Skin epidermis (tissue), 12 donors: ENCODE data around the gene CYB5R4.
"Not testable (repeated sequence)": the region's sequence is repeated elsewhere in the genome, so short reads cannot be mapped to it uniquely, and the experiment has no call there.

Experiments used
- H3K27ac ChIP-seq, 21 experiments: fragments of 200-600 bp; sonication (generic) in 11 of 21; one replicate each; pipeline ENCODE4 v1.5.0; 2020; ENCODE audit warnings: mild to moderate bottlenecking in 3 of 21, inconsistent platforms in 2 of 21, moderate library complexity in 2 of 21
- H3K4me3 ChIP-seq, 7 experiments: fragments of 200-600 bp; sonication (generic) in 2 of 7; one replicate each; pipeline ENCODE4 v1.5.0; 2020; ENCODE audit warnings: inconsistent platforms in 2 of 7, mild to moderate bottlenecking in 2 of 7, moderate library complexity in 1 of 7

Gene CYB5R4

DNA sequence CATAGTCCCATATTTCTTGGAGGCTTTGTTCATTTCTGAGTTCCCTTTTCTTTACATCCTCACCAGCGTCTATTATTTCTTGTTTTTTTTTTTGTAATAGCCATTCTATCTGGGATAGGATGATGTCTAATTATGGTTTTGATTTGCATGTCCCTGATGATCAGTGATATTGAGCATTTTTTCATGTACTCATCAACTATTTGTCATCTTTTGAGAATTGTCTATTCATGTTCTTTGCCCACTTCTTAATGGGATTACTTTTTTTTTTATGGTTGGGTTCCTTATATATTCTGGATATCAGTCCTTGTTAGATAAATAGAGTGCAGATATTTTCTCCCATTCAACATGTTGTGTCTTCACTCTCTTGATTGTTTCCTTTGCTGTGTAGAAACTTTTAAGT lies 42.1 kb downstream of the CYB5R4 start:
- no peak overlapping the region for H3K4me3 ChIP-seq
- H3K27ac ChIP-seq: no peak overlapping the region

DNA sequence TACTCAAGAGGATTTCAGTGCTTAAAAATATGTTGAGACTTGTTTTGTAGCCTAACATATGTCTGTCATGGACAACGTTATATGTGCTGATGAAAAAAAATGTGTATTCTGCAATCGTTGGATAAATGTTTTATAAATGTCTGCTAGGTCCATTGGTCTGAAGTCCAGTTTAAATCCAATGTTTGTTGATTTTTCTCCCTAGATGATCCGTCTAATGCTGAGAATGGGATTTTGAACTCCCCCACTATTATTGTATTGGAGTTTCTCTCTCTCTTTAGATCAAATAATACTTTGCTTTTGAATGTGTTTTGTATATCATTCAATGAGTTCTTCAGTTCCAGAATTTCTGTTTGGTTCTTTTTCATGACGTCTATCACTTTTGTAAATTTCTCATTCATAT lies 44.9 kb downstream of the CYB5R4 start:
- Histone ChIP-seq H3K4me3 (no peak overlapping the region), H3K27ac (no peak overlapping the region)

DNA sequence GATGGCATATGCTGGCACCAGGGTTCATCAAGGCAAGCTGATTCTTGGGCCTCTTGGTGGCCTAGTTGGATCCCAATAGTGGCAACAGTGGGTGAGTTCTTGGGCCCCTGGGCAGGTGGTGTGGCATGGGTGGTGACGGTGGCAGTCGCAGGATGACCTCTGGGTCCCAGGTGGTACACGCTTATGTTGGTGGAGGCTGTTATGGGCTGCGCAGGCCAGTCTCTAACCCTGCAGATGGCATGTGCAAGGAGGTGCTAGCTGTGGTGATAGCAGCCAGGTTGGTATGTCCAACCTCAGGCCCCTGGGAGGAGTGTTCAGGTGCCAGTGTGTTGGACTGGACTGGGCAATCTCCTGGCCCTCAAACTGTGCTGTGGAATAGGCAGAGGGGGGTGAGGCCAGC lies 46.2 kb downstream of the CYB5R4 start:
- H3K27ac ChIP-seq: no peak overlapping the region
- no peak overlapping the region for H3K4me3 ChIP-seq

DNA sequence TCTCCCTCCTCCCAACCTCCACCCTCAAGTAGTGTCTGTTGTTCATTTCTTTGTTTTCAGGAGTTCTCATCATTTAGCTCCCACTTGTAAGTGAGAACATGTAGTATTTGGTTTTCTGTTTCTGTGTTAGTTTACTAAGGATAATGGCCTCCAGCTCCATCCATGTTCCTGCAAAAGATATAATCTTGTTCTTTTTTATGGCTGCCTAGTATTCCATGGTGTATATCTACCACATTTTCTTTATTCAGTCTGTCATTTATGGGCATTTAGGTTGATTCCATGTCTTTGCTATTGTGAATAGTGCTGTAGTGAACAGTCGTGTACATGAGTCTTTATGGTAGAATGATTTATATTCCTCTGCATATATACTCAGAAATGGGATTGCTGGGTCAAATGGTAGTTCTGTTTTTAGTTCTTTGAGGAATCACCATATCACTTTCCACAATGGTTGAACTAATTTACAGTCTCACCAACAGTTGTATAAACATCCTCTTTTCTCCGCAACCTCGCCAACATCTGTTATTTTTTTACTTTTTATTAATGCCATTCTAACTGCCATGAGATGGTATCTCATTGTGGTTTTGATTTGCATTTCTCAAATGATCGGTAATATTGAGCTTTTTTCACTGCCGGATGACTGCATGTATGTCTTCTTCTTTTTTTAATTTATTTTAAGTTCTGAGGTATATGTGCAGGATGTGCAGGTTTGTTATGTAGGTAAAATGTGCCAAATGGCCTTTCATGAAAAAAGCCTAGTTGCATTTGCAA lies 48.3 kb downstream of the CYB5R4 start:
- H3K27ac ChIP-seq: not testable (repeated sequence)

DNA sequence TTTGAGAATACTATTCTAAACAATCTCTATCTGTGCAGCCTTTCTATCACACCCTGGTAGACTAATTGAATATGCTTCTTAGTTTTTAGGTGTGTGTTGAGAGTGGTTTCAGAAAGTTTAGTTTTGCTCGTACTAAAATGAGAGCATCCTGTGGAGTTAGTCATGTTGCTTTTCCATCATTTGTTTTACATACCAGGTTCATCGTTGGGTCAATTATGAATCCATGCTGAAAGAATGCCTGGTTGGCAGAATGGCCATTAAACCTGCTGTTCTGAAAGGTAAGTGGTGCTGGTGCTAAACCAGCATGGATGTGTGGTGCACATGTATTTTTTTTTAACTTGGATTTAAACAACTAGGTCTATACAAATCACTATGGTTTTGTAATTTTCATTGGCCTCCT lies 49.3 kb downstream of the CYB5R4 start:
- Histone ChIP-seq H3K4me3 (no peak overlapping the region), H3K27ac (no peak overlapping the region)

More for the DNA sequence above, 48.3 kb downstream of the CYB5R4 start:
- H3K4me3 ChIP-seq: not testable (repeated sequence)

DNA sequence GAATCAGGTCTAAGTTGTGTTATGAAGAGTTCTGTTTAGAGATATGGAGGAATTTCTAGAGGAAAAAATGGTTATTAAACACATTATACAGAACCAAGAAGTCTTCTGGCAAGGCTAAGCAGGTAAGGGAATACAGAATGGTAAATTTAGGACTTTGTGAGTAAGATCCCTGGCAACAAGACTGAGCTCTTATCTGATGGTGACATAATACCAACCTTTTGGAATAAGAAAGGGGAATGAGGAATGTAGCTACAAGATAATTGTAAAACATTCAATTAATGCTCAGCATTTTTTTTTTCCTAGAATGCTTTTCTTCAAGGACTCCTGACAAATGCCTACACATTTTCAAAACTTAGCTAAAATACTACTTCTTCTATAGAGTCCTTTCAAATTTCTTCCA lies 51.8 kb downstream of the CYB5R4 start:
- no peak overlapping the region for H3K4me3 ChIP-seq
- no peak overlapping the region for H3K27ac ChIP-seq

DNA sequence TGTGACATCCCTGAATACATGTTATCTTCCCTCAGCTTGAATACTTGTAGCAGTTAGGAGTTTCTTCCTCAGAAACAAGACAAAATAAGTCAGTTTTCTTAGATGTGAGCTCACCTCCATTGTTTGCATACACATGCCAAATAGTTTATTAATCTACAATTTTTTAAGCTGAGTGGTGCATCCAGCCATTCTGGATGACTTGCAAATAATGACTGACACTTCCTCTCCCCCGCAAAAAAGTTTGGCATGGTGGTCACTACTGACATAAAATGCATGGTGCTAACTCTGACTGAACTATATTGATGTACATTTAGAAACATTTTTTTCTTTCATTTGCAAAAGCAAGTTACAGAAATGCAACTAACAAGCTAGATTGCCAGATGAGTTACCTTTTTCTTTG lies 55.5 kb downstream of the CYB5R4 start:
- Histone ChIP-seq H3K4me3 (no peak overlapping the region), H3K27ac (no peak overlapping the region)

DNA sequence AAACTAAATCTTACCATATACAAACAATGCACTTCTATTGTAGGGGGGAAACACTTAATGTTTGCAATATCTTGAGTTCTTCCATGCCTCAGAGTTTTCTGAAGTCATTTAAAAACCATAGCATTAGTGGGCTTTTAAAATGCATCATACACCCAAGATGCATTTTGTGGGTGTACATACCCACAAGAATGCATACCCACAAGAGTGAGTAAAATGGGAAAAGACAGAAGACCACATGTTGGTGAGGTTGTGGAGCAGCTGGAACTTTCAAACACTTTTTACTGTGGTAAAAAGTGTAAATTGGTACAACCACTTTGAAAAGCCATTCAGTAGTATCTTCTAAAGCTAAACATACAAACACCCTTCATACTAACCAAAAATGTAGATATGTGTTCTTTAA lies 57.5 kb downstream of the CYB5R4 start:
- Histone ChIP-seq H3K27ac (no peak overlapping the region), H3K4me3 (no peak overlapping the region)

DNA sequence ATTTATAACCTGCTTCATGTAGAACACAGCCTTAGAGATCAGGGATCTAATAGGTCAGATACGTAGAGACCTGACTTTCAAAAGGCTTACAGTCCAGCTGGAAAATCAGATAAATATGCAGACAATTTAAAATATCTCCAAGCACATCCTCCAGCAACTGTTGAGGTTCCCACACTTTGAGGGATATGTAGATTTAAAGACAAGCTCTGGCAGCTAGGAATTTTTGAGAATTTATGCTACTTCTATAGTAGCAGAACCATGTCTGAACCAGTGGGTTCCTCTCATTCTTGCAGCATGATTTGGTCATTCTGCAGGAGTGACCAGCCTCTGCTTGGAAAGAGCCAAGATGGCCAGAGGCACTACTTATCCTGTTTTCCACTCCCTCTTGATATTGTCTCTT lies 60.5 kb downstream of the CYB5R4 start:
- no peak overlapping the region for H3K27ac ChIP-seq
- H3K4me3 ChIP-seq: no peak overlapping the region

DNA sequence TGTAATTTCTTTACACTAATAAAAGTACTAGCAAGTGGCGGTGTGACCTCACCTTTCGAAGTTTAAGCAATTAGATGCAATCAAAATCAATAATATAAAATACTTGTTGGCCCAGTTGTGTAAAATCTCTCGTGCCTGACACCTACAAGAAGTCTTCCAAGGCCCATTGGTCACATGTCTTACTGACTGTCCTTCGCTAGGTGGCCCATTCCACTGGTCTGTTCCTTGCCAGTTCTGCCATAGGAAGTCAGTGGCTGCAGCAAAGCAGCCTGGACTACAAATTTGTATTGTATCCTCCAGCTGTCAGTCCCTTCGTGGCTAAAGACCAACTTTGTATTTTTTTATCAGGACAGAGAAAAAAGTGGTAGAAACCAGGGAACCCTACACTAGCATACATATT lies 61.8 kb downstream of the CYB5R4 start:
- no peak overlapping the region for H3K4me3 ChIP-seq
- H3K27ac ChIP-seq: no peak overlapping the region

DNA sequence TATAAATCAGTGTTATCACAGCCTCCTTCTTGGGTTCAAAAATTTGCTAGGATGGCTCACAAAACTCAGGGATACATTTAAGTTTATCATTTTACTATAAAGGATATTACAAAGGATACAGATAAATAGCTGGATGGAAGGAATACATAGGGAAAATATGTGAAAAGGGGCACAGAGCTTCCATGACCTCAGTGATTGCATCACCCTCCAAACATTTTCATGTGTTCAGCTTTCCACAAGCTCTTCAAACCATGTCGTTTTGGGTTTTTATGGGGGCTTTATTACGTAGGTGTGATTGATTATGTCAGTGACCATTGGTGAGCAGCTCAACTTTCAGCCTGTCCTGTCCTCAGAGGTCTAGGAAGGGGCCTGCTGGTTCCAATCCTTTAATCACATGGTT lies 68.0 kb downstream of the CYB5R4 start:
- H3K4me3 ChIP-seq: no peak overlapping the region
- H3K27ac ChIP-seq: no peak overlapping the region

DNA sequence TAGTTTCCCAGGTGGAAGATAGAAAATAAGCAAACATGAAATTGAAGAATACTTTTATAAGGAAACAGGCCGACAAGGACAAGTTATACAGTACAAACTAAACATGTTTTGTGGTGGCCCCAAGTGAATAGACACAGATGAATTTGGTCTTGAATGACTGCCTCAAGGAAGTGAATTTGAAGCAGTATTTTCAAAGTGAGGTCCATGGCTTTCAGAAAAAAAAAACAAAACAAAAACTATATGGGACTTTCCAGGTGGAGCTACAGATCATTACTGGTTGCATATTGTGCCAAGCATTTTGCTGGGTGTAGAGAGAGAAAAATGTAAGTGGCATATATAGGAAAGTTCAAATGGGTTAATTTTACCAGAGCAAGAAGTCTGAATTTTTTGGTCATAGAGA lies 68.8 kb downstream of the CYB5R4 start:
- Histone ChIP-seq H3K4me3 (no peak overlapping the region), H3K27ac (no peak overlapping the region)

DNA sequence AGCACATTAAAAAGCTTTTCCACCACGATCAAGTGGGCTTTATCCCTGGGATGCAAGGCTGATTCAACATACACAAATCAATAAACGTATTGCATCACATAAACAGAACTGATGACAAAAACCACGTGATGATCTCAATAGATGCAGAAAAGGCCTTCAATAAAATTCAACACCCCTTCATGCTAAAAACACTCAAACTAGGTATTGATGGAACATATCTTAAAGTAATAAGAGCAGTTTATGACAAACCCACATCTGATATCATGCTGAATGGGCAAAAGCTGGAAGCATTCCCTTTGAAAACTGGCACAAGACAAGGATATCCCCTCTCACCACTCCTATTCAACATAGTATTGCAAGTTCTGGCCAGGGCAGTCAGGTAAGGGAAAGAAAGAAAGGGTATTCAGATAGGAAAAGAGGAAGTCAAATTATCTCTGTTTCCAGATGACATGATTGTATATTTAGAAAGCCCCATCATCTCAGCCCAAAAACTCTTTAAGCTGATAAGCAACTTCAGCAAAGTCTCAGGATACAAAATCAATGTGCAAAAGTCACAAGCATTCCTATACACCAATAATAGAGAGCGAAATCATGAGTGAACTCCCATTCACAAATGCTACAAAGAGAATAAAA lies 86.8 kb downstream of the CYB5R4 start:
- H3K4me3 ChIP-seq, H3K27ac ChIP-seq: not testable (repeated sequence)

DNA sequence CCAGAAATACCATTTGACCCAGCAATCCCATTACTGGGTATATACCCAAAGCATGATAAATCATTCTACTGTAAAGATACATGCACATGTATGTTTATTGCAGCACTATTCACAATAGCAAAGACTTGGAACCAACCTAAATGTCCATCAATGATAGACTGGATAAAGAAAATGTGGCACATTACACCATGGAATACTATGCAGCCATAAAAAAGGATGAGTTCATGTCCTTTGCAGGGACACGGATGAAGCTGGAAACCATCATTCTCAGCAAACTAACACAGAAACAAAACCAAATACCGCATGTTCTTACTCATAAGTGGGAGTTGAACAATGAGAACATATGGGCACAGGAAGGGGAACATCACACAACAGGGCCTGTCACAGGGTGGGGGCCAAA lies 88.5 kb downstream of the CYB5R4 start:
- H3K4me3 ChIP-seq, H3K27ac ChIP-seq: not testable (repeated sequence)

DNA sequence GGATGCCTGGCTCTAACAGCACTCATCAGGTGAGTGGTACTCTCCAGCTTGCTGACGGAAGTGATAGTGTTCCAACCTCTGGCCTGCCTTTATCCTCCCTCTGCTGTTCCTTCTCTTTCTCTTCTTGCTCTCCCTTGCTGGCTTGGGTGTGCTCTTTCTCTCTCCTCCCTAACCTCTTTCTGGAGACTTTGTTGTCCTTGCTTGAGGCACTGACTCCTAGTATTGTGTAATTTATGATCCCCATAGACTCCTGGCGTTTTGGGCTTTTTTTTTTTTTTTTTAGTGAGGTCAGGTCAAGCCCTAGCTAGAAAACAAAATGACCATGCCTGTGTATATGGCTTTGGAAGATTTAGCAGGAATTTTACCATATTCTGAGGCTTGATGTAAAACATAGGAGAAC lies 89.4 kb downstream of the CYB5R4 start:
- Histone ChIP-seq H3K27ac (no peak overlapping the region), H3K4me3 (no peak overlapping the region)

DNA sequence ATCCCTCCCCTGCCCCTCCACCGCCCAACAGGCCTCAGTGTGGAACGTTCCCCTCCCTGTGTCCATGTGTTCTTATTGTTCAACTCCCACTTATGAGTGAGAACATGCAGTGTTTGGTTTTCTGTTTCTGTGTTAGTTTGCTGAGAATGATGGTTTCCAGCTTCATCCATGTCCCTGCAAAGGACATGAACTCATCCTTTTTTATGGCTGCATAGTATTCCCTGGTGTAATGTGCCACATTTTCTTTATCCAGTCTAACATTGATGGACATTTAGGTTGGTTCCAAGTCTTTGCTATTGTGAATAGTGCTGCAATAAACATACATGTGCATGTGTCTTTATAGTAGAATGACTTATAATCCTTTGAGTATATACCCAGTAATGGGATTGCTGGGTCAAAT lies 91.9 kb downstream of the CYB5R4 start:
- H3K4me3 ChIP-seq: not testable (repeated sequence)

DNA sequence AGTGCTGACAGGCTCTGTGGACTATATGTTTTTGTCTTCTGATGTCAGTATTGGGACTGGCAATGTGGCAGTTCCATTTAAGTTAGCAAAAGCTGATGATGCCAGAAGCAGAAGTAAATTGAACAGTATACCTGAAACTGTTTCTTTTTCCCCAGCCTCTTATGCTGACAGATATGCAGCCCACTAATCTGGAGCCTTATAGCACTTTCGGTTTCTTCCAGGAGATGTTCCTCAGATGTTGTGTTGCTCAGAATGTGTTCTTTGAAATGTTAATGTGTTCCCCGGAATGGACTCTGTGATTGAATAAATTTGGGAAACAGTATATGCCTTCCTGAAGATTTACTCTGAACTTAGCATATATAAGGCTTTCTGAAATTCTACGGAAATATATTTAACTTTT lies 93.3 kb downstream of the CYB5R4 start:
- H3K27ac ChIP-seq: no peak overlapping the region
- H3K4me3 ChIP-seq: no peak overlapping the region

More for the DNA sequence above, 91.9 kb downstream of the CYB5R4 start:
- not testable (repeated sequence) for H3K27ac ChIP-seq

DNA sequence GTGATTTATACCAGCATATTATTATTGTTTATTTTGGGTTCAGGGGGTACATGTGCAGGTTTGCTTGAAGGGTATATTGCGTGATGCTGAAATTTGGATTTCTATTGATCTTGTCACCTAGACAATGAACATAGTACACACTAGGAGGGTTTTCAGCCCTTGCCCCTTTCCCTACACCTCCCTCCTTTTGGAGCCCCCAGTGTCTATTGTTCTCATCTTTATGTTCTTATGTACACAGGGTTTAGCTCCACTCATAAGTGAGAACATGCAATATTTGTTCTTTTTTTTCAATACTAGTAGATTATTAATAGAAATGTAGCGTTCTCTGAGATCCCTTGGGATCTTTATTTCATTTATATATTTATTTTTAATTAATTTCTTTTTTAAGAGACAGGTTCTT lies 94.9 kb downstream of the CYB5R4 start:
- Histone ChIP-seq H3K27ac (no peak overlapping the region), H3K4me3 (no peak overlapping the region)

DNA sequence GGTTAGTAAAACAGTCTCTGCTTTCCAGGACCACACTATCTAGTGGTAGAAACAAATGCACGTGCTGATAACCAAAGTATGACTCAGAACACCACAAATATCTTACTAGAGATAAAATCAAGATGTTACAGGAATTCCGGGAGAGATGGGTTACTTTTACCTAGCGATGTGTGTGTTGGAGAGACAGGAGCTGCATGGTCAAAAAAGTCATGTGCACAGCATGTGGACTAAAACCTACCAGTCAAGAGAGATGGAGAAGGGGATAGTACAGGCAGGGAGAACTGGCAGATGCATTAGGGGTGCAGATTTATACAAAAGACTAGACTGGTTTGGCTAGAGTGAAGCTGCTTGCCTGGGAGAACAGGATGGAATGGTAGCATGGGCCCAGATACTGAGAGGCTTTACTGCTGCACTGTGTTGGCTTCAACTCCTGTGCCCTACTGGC lies 98.8 kb downstream of the CYB5R4 start:
- H3K4me3 ChIP-seq: no peak overlapping the region
- H3K27ac ChIP-seq: no peak overlapping the region

DNA sequence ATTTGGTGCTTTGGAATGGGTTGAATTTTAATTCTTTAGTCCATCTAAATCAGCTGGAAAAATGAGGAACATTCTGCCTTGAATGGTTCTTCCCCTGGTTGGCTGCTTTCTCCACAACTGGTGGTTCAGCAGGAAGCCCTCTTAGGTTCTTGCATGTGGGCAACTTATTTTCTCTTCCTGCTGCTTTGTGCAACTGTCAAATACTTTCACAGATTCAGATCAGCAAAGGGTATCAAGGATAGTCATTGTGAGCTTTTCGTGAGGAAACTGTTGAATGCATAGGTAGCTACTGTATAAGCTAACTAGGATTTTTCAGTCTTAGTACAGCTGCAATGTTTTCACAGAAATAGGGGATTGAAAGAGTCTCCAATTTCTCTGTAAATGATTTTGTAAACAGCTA lies 101.2 kb downstream of the CYB5R4 start:
- Histone ChIP-seq H3K4me3 (no peak overlapping the region), H3K27ac (no peak overlapping the region)

DNA sequence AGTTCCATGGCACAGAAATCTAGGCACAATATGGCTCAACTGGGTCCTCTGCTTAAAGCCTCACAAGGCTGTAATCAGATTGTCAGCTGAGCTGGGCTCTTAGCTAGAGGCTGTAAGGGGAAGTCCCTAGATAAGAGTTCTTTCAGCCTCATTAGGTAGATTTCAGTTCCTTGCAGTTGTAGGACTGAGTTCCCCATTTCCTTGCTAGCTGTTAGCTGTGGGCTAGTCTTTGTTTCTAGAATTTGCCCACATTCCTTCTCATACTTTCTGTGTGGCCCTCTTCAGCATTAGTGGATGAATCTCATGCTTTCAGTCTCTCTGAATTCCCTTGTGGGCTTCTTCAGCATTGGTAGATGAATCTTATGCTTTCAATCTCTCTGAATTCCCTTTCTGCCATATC lies 103.1 kb downstream of the CYB5R4 start:
- H3K27ac ChIP-seq: no peak overlapping the region
- H3K4me3 ChIP-seq: no peak overlapping the region

DNA sequence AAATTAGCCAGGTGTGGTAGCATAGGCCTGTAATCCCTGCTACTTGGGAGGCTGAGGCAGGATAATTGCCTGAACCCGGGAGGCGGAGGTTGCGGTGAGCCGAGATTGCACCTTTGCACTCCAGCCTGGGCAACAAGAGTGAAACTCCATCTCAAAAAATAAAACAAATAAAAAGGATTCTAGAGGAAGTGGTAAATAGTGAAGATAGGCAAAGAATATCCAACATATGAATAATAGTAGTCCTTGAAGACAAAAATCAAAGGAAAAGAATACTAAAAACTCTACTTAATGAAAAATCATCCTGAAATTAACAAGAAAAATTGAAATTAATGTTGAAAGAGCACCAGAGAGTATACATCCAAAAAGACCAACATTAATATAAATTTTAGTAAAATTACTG lies 107.0 kb downstream of the CYB5R4 start:
- H3K27ac ChIP-seq: no peak overlapping the region
- H3K4me3 ChIP-seq: no peak overlapping the region
